Fibroblast of skin of back (primary cell): ENCODE data around the gene PITPNM3. TPM values are rescaled to one million over a fixed set of nuclear protein-coding genes. Genes with fewer than 3 reads are reported as not detected.
"Not testable (repeated sequence)": the region's sequence is repeated elsewhere in the genome, so short reads cannot be mapped to it uniquely, and the experiment has no call there.

Experiments
- DNase-seq: peaks from one replicate; pipeline ENCODE4 v3.0.0-alpha.2; 2013
- polyA plus RNA-seq, 2 experiments: library from polyadenylated mRNA; unstranded; fragments of 120-200 nt; gene quantifications; one replicate each; pipeline ENCODE4 v1.2.1, GENCODE V29; 2013; ENCODE audit not compliant: insufficient read length in 2 of 2

The PITPNM3 gene
- 0.63 TPM for polyA plus RNA-seq (2013, experiment 1 of 2; ENCODE audit: insufficient read length)
- polyA plus RNA-seq (2013, experiment 2 of 2; ENCODE audit: insufficient read length), result 0.63 TPM

DNA sequence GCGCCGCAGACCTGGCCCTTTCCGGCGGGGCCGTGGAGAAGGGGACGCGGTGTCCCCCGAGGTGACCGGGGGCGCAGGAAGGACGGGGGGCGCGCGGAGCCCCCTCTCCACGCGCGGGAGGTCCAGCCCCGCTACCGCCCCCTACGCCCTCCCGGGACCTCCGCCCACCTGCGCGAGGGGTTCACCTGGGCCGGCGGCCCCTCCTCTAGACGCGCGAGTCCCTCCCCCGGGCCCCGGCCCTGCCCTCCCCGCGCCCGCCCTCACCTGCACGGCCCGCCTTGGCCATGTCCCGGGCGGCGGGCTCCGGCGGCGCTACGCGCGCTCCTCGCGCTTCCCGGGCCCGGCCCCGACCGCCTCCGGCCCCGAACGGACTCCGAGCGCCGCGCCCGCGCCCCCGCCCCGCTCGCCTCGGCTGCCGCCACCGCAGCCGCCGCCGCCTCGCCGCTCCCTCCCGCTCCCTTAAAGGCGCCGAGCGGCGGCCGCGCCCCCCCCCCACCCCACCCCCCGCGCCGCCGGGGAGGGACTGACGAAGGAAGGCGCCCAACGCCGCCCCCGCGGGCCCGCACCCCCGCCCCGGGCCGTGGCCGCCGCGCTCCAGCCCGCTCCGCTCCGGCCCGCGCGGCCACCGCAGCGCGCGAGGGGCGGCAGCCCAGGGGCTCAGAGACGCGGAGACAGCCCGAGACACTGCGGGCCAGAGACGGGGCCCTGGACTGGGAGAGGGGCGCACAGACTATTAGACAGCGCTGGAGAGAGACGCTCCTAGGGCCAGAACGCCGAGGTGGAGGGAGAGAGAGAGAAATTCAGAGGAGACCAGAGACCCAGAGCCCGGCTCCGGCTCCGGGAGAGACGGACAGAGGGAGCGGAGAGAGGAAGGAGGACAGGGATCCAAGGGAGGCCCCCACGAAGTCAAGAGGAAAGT lies at the start of gene PITPNM3:
TSS of gene PITPNM3 (minus strand) at position 435 of the 919 bp plus-strand sequence. CDS start at position 286, 149 bp downstream.
- no peak for DNase-seq

DNA sequence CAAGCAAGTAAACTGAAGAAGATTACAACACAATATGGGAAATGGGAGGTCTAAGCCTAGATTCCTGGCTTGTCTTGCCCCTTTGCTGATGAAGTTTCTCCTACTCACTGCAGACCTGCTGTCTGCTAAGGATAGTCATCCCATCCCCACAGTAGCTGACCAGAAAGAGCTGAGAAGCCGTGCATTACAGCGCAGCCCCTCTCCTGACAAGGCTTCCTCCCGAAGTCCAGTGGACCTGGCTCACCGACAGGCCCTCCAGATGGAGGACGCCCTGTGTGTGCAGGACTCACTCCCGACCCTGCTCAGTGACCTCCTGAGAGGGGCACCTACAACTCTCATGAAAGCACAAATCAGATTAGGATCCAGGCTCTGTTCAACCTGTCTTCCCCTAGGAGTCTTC lies 48.8 kb upstream of the PITPNM3 start:
- DNase-seq, result no peak

DNA sequence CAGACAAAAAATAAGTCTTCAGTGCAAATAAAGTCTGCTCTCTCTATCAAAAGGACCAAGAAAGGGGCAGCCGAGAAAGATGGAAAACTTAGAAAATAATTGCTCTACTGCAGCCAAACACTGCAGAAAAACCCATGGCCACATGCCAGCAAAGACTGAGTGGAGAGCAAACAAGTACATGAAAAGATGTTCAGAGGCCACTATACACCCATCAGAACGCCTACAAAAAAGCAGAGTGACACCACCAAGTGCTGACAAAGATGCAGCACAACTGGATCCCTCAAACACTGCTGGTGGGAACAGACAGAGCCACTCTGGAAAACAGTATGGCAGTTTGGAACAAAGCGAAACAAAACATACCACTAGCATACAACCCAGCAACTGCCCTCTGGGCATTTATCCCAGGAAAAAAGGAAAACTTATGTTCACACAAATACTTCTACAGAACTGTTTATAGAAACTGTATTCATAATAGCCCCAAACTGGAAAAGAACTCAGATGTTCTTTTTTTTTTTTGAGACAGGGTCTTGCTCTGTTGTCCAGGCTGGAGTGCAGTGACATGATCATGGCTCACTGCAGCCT lies 47.5 kb upstream of the PITPNM3 start:
- DNase-seq, result no peak

DNA sequence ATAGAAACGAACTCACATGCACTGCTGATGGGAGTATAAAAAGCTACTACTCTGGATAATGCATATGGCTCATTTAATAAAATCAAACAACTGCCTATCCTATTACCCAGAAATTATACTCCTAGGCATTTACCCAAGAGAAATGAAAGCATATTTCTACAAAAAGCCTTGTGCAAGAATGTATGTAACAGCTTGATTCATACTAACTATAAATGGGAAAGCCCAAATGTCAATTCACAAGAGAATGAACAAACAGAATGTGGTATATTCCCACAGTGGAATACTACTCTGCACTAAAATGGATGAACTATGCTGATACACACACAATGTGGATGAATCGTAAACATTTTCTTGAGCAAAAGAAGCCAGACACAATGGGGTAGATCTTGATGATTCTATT lies 45.8 kb upstream of the PITPNM3 start:
- no peak for DNase-seq

DNA sequence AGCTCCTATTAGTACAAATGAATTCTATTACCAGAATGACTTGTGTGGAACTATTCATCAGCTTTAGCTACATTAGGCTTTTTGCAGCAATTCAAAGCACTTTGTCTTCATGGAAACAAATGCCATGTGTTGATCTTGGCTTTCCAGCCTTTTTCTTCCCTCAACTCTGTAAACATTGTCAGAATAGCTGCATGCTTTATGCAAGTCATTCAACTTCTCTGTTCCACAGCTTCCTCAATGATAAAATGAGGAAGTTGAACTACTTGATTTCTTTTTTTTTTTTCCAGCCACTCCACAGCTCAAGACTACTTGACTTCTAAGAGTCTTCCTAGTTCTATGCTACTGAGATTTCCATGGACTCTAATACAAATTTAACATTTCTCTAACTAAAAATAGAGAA lies 43.0 kb upstream of the PITPNM3 start:
- DNase-seq, result no peak

DNA sequence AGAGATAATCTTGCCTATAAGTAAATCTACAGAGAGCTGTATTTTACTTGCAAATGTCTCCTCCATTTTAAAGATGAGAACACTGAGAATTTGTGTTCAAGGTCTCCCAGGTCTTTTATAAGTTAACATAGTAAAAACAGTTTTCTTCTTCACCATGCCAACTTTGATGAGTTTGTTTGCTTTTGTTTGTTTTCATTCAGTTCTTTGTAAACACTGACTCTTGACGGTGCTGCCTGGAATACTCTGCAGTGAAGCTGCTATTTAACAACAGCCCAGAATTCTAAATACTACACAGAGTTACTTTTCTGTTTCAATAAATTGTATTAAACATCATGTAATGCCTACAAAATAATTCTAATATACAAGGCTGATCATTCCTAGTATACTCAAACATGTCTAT lies 41.4 kb upstream of the PITPNM3 start:
- DNase-seq, result no peak

DNA sequence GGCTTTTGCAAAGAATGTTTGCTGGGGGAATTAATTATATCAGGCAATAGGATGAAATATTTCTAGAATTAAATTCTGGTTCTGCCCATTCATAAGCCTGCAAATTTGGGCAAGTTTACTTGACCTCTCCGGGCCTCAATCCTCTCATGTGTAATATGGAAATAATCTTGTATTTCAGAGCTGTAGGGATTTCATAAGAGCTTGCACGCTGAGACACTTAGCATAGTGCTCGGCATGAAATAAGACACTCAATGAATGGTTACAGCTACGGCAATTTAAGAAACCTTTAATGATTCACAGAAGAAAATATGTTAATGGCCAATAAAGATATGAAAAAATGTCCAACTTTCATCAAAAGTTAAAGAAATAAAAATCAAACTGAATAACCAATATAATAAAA lies 40.6 kb upstream of the PITPNM3 start:
- no peak for DNase-seq

DNA sequence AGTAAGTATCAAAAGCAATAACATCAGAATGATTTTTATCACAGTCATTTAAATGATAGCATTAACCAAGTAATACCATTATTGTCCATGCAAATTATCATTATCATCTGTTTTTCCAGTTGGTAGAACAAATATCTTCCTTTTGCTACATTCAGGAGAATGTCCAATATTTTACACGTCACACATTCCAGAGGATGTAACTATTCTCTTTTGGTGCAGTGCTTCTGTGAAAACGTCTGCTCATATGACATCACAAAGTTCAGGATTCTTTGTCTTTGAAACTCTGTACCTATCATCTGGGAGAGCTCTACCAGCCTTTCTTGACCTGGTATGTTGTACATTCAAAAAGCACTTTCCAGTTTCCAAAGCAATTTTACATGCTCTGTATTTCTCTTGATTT lies 40.2 kb upstream of the PITPNM3 start:
- no peak for DNase-seq

- no peak for DNase-seq
Observed at GRCh38 chr17:6596081-6596480, 39.7 kb upstream of the PITPNM3 start.

GRCh38 chr17:6593371-6593770 lies 37.0 kb upstream of the PITPNM3 start:
- DNase-seq, result not testable (repeated sequence)

DNA sequence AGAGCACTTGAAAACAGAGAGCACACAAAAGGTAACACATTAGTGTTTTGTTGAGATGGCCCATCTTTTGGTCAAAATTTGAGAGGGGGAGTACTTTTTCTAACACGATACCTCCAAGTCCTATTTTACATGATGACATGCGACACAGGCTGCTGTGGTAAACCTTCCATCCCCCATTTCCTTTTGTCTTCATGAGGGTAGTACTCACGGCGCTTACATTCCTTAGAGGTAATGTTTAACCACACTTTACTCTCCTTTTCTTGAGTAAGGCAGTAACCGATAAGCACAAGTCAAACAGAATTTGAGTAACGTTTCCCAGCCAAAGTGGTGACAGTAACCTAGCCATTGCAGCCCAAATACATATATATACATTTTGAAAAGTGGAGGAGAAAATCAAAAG lies 35.8 kb upstream of the PITPNM3 start:
- DNase-seq, result no peak

GRCh38 chr17:6591599-6592158 lies 35.3 kb upstream of the PITPNM3 start:
- peak; percentile 55 for DNase-seq

- DNase-seq, result peak; percentile 26
Observed at GRCh38 chr17:6589266-6589946, 33.1 kb upstream of the PITPNM3 start.

DNA sequence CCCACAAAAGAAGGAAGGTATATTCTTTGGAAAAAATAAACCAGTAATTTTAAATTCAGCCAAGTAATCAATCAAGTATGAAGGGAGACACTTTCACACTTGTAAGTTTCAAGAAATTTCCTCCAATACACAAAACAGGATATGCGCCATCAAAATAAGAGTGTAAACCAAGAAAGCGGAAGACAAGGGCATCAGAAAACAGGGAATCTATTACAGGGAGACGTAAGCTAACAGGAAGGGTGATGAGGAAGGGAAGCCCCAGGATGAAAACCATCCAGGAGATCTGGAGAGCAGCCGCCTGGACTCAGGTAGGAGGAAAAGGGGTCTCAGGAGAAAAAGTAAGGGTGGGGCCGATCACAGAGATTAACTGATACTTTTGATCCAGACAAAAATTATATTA lies 31.8 kb upstream of the PITPNM3 start:
- no peak for DNase-seq

DNA sequence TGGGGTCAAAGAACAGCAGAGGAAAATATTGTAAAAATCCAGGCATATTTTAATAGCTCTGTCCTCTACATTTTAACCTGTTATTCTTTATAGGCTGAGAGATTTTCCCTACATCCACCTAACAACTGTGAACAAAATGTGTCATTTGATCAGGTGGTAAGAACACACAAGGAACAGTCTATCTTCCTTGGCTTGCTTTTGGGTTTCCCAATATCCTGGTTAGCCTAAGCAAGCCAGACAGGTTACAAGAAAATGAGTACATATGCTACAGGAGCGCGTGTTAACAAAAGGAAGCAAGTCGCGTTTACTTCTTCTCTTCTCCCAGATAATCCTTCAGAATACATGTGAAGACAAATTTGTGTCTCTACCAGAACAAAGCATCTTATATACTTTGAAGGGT lies 31.0 kb upstream of the PITPNM3 start:
- no peak for DNase-seq

- no peak for DNase-seq
Observed at GRCh38 chr17:6583411-6583810, 27.1 kb upstream of the PITPNM3 start.

DNA sequence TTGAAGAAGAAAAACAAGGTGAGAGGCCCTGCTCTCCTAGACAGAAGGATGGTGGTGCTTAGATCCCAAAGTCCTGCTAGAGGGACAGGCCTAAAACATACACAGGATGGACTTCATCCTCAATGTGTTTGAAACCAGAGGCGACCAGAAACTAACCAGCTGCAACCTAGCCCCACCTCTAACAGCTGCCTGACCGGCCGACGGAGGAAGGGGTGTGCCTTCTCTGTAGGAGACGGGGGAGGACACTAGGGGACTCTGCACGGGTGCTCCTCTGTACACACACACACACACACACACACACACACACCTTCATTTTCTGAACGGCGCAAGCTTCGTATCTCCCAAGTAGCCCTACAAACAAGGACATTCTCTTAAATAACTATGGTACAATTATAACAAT lies 24.3 kb upstream of the PITPNM3 start:
- DNase-seq, result no peak

DNA sequence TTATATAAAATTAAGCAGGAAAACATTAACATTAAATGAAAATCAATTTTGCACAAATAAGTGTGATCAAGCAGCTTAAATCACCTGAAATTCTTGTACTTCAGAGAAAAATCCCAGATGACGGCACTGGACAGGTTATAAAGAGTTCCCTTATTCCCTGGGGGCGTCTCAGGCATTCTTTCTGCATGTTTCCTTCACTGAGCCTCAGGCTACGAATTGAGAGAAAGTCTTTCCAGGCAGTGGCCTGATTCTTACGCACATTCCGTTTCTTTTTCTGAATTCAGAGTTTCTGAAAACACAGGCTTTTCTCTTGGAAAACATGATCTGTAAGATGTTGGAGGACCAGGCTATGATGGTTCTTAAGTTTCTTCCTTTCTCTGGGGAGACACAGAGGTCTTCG lies 22.1 kb upstream of the PITPNM3 start:
- no peak for DNase-seq

DNA sequence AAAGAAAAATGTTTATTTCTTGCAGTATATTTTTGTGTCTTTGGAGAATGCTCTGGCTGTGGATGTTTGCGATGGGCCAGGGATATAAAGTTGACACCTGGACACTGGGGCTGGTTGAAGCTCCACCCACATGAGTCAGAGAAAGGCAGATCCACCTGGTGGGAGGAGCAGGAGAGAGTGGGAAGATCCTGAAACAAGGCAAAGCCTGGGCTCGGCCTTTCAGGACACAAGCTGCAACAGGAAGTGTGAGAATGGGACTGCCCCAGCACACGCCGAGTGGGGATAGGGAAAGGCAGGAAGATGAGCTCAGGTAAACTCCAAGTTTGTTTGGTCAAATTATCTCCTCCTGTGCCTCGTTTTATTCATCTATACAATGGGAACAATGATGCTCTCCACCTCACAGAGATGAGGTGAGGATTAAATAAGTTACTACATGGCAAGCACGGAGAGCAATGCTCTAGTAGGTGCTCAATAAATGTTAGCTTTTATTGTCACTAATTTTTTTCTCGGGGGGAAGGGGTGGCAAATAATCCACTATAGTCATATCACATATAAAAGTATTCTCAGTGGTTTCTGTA lies 21.4 kb upstream of the PITPNM3 start:
- DNase-seq, result no peak

DNA sequence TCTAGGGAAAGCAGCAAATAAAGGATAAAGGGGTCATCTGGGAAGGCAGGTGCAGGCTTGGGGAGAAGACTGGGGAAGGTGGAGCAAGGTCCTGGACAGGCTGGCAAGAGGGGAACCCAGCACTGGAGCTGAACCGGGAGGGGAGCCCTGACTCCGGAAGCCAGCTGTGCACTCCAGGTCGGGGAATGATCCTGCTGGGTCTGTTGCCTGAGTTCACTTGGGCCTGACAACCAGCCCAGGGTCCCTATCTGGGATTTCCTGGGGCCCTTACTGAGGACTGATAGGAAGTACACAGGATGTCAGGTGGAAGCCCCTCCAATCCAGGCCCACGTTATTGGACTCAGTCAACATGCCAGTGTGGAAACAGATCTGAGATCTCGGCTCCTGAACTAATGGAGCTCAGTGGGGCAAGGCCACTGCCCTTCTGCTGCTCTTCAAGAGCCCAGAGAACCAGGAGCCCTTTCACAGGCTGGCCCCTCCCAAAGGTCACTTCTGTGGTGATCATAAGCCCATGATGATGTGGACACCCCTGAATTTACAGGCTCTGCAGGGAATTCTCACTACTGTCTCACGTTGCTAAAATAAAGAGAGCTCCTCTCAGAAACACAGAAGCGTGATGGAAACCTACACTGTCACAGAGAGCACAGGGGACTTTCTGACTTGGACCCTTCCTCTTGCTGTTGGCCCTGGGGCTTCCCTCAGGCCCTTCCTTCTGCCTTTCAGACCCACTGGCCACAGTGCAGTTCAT lies 19.9 kb upstream of the PITPNM3 start:
- no peak for DNase-seq

- no peak for DNase-seq
Observed at GRCh38 chr17:6575596-6575988, 19.2 kb upstream of the PITPNM3 start.
